Fibroblast of villous mesenchyme (primary cell): ENCODE data around the gene BAIAP2L1. TPM values are rescaled to one million over a fixed set of nuclear protein-coding genes. Genes with fewer than 3 reads are reported as not detected.
A peak's percentile ranks its signal among the peaks of the same experiment; 100 is the strongest.

ENCODE experiments used
- DNase-seq: peaks from one replicate; pipeline ENCODE4 v3.0.0-alpha.2; 2010; ENCODE audit warnings: low read depth
- H3K4me3 ChIP-seq: 2 replicates; pipeline ENCODE4 v1.5.1; 2011; ENCODE audit warnings: low read depth, mild to moderate bottlenecking, low read length
- total RNA-seq: library from RNA; depleted of rRNA; stranded (reverse); fragments of >200 nt; gene quantifications from 2 replicates; pipeline ENCODE4 v1.2.3, GENCODE V29; 2012
- TF ChIP-seq, protein P1 (sequence below): IDR thresholded peaks from 2 replicates; pipeline ENCODE4 v1.5.1; 2012; ENCODE audit warnings: low read depth, mild to moderate bottlenecking, low read length; ENCODE audit not compliant: insufficient read depth

Gene BAIAP2L1
- total RNA-seq, 1 donor: 9.1 TPM

DNA sequence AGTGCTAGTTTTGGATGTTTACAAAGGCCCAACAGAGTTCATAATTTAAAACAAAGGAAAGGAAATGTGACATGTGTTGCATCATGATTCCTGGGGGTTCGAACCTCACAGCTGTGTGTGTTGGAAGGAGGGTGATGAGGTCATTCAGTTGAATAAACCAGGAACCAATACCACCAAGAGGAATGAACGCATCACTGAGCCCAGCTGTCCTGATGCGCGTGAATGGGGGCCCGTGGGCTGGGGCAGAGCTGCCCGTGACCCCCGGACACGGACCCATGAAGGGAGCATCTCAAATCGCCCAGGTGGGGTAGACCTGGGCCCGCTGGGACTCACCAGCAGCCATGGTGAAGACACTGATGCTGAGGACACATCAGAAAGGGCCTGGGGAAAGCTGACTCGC lies 86.4 kb downstream of the BAIAP2L1 start:
- DNase-seq: no peak
- no peak overlapping the region for H3K4me3 ChIP-seq
- TF ChIP-seq, protein P1, sequence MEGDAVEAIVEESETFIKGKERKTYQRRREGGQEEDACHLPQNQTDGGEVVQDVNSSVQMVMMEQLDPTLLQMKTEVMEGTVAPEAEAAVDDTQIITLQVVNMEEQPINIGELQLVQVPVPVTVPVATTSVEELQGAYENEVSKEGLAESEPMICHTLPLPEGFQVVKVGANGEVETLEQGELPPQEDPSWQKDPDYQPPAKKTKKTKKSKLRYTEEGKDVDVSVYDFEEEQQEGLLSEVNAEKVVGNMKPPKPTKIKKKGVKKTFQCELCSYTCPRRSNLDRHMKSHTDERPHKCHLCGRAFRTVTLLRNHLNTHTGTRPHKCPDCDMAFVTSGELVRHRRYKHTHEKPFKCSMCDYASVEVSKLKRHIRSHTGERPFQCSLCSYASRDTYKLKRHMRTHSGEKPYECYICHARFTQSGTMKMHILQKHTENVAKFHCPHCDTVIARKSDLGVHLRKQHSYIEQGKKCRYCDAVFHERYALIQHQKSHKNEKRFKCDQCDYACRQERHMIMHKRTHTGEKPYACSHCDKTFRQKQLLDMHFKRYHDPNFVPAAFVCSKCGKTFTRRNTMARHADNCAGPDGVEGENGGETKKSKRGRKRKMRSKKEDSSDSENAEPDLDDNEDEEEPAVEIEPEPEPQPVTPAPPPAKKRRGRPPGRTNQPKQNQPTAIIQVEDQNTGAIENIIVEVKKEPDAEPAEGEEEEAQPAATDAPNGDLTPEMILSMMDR: no peak

DNA sequence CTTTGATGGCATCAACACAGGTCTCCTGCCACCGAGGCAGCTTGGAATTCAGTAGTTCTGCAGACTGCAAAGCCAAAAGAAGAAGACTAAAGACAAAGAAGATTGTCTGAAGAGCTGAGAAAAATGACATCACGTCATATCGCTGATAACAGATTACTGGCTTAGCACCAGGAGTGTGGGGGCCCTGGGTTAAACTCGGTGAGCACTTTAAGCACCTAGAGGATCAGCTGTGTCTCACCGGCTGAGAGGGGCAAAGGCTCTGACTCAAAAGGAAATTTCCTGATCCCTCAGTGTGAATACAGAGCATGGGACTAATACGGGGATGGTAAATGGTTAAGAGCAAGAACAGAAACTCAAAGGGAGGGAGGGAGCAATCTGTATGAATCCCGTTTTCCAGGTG lies 88.7 kb downstream of the BAIAP2L1 start:
- H3K4me3 ChIP-seq: no peak overlapping the region
- TF ChIP-seq, protein P1: no peak
- DNase-seq: no peak

DNA sequence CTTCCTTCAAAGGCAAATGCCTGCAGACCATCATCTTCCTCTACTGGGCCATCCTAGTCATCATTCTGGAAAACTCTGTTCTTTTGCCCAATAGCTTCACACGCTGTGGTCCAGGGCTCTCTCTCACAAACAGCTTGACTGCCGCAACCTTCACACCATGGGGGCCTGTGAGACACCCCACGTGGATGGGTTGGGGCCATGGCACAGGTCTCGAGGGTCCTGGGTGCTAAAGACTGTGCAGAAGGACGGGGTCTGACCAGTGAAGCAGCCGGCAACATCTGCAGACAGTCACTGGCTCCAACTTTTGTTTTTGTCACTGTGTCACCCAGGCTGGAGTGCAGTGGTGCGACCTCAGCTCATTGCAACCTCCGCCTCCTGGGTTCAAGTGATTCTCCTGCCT lies 91.3 kb downstream of the BAIAP2L1 start:
- H3K4me3 ChIP-seq: no peak overlapping the region
- TF ChIP-seq, protein P1: no peak
- DNase-seq: no peak

DNA sequence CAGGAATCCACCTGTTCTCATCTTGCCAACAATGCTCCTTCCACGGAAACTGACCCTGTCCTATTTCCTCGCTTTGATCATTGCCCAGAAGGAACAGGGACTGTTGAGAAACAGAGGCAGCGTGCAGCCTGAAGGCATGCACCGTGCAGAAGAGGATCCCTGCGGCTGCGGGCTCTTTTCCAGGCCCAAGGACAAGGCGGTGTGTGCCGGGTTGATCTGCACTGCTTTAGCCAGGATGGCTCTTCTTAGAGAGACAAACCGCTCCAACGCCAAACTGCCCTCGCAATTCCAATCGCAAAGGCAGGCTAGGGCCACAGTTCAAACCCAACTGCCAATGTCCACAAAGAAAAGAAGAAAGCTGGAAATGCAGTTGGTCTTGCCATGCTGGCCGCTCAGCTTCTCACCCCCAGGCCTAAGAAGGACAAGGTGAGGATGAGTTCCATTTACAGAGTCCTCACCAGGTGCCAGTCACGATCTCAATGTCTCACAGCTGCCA lies 92.9 kb downstream of the BAIAP2L1 start:
- TF ChIP-seq, protein P1: no peak
- no peak for DNase-seq
- no peak overlapping the region for H3K4me3 ChIP-seq

DNA sequence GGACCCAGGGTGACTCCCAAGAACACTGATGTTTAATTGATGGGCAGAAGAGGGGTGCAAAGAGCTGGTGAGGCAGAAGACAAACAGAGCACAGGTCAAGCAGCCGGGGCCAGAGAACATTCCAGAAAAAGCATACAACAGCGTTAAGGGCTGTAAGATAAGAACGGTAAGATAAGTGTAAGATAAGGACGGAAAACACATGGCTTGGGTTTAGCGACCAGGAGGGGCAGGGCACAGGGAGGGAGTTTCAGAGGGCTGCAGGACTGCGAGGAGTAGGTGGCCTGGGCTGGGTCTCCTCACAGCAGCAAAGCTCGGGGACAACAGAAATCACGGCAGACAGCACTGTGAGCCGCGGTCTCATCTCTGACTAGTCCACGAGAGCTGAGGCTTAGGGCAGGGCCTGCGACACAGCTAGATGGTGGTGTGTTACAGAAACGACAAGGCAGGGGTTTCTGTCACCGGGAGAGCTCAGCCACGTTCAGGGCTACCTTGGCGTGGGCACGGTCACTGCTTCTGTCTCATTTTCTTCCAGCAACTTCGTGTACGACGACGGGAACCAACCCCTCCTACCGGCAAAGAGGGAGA lies 94.8 kb downstream of the BAIAP2L1 start:
- TF ChIP-seq, protein P1: no peak
- DNase-seq: no peak
- no peak overlapping the region for H3K4me3 ChIP-seq

DNA sequence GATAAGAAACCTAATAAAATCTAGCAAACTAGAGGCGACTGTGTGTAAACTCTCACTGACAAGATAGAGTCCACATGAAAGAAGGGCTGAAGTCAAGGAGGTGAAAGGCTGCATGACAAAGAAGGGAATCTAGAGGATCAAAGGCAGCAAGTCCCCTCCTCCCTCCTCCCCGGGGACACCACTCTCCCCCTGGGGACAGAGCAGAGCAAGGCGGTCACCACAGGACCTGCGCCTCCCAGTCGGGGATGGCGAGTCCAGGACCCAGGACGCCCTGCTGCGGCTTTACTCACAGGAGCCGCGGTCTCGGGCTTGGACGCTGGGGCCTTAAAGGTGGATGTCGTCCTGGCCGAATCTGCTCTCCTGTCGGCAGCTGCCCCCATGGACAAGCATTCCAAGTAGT lies 97.0 kb downstream of the BAIAP2L1 start:
- H3K4me3 ChIP-seq: no peak overlapping the region
- peak; percentile 40 for DNase-seq

More for the DNA sequence above, 97.0 kb downstream of the BAIAP2L1 start:
- TF ChIP-seq, protein P1: no peak
